GM21367 (cell line): Measurements from ENCODE around the gene KCNIP4.

Source experiments
- ATAC-seq: cut with Tn5 transposase; IDR thresholded peaks from one replicate; pipeline ENCODE4 v1.9.1; 2021; ENCODE audit not compliant: unreplicated experiment

Gene KCNIP4

DNA sequence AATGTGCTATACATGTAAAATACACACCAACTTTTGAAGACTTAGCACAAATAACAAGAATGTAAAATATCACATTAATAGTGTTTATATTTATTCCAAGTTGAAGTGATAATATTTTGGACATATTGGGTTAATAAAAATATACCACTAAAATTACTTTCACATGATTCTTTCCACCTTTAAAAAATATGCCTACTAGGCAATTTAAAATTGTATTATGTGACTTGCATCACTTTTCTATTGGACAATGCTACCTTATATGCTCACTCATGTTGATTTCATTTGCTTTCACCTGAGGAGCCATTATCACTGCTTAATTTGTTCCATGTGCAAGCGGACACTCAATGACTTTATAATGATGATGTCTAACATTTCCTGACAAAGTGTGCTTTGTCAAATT lies 1251.8 kb downstream of the KCNIP4 start:
- ATAC-seq: no peak

DNA sequence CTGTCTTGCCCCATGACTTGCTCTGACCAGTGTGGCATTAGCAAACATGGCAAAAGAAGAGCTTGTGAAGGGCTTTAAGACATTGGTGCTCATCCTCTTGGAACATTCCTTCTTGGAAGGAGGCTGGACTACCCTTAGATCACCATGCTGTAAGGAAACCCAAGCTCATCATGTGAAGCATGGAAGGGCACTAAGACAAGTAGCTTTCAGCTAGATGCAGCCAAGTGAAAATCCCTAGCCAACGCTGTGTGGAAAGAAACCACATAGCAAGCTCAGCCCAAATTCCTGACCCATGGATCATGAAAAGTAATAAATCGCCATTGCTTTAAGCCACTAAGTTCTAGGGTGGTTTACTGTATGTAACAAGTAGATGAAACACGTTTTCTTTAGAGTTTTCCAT lies 1260.7 kb downstream of the KCNIP4 start:
- no peak for ATAC-seq

DNA sequence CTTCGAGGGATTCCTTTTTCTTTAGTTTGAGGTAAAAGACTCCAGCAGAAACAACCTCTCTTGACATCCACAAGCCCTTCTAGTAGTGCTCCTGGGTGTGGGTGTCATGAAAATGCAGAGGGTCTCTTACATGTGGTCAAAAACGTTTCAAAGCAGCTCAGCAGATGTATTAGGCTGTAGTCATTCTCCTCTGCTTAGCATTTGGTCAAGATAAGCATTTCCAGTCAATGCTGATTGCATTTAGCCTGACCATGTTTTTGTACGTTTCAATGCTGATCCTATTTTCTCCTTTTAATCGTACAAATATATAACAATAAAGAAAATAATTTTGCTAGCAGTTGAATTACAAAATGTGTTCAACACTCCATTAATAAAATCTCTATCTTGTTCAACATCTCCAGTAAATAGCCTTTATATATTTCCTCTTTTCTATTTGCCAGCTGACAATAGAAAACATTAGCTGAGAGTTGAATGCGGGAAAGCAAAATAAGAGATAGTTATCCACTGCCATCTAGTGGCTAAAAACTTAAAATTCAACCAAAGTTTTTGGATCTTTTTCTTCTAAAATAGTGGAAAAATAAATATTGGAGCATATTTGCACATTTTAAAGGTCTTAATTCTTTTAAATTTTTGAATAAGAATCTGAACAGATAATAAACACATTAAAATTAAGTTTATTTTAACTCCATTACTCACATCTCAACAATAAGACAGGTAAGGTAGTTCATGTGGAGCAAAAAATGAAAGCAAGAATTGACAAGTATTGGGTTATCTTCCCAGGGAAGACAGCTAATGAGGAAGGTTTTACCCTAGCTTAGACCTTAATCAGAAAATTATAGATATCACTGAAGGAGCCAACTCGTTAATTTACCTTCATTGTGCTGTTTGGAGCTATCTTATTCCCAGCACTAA lies 1263.5 kb downstream of the KCNIP4 start:
- ATAC-seq: no peak

DNA sequence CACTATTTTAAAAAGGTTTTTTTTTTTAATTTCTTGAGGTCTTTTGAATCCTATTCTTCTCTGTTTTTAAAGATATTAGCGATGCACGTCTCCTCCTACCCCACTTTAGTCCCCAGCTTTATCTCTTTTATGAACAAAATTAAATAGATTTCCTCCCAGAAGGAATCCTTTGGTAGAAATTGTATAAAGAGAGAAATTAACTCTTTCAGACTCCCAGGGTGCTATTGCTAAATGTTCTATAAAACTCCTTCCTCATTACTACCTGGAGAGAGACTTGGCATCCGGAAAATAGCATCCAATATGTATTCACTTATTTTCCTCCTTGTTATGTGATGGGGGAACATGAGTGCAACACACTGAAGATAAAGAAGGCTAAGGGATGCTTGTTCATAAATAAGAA lies 1264.8 kb downstream of the KCNIP4 start:
- no peak for ATAC-seq

DNA sequence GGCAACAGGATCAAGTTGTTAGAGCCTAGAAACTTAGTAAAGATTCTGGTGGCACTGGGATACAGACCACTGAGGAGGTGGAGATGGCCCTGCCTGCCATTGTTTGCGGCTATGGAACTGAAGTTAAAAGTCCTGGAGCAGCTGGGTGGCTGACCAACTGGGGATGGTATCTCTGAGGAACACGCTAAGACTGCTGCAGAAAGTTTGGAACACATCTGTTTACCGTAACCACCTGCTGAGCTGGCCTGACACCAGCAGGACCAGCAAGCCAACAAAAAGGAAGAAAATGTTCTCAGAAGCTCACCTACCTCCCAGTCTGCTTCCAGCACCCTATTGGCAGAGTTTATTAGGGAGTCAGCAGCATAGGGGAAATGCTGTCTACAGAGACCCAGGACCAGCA lies 1265.7 kb downstream of the KCNIP4 start:
- no peak for ATAC-seq

DNA sequence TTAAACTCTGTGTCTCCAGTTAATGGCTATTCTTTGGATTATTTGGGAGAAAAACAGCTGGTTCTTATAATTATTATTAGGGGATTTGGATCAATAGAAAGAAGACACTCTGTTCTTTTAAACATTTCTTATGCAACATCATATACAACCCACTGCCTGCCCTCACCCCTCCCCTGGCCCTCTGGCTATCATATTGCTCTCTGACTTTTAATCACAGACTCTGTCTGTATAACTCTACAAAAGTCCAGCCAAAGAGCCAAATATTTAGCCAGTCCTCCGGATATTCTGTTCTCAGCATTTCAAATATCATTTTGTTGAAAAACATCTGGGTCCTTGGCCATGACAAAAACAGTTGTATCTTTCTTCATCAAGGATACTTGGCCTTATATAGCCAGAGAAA lies 1267.3 kb downstream of the KCNIP4 start:
- no peak for ATAC-seq

DNA sequence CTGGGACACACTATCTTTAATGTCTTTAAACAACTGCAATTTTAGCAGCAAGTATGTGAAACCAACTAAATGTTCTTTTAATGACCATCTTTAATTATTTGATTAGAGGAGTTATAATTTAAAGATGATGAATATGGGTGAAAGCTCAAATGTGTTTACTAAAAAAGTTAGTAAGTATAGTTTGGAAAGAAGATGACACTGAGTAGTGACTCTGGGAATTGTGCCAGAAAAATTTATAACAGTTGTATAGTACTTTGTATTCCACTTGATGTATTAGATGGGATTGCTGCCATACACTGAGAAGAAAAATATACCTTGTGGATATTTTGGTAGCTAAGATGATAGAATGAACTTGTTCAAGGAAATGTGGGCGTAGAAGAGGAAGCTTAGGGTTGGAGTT lies 1267.8 kb downstream of the KCNIP4 start:
- ATAC-seq: no peak

DNA sequence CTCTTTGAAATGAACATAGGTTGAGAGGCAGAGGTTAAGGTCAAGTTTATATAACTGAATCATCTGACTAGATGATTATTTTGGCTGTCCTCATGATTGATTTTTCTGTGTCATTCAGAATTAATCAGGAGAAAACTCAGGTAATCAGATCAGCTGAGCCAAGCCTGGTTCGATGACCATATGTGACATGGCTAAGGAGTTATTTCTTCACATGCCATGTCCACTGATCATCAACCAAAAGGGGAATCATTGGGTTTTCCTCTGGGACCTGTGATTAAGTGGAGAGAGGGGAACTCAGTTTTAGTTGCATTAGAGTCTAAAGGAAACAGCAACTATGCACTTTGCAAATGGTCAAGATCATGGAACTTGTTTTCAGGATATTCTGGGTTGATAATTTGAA lies 1268.6 kb downstream of the KCNIP4 start:
- no peak for ATAC-seq
